ENCODE data around the gene DLL1.

DNA sequence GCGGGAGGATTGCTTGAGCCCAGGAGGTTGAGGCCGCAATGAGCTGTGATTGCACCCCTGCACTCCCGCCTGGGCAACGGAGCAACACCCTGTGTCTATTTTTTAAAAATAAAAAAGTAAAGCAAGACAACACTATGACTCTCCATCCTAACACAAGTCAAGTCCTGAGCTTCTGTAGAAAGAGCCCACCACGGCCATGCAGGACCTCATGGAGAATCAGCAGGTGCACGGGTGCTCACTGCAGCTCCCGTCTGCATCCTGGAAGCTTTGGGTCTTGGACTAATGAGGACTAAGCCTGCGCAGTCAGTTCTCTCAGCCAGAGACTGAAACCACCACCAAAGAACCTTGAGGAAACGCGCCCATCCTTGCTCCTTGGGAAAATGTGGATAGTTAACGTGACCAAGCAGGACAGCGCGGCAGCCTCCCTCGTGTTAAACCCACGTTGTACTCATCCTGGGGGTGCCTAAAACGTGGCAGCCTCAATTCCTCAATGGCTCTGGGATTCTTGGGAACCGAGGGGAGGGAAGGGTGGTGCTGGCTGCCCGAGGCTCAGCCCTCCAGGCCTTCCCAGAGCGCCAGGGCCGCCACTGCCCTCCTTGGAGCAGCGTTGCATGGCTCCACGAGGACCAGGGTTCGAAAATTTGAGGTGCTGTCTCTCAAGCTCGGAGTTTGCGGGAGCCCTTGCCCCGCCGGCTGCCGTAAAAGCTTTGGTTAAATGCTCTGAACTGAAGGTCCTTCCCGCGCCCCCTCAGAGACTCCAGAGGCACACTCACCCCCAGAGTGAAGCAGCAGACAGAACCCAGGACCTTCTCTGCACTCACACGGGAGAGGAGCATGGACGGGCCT, 29.0 kb downstream of the DLL1 start:
- TF ChIP-seq, protein P1, sequence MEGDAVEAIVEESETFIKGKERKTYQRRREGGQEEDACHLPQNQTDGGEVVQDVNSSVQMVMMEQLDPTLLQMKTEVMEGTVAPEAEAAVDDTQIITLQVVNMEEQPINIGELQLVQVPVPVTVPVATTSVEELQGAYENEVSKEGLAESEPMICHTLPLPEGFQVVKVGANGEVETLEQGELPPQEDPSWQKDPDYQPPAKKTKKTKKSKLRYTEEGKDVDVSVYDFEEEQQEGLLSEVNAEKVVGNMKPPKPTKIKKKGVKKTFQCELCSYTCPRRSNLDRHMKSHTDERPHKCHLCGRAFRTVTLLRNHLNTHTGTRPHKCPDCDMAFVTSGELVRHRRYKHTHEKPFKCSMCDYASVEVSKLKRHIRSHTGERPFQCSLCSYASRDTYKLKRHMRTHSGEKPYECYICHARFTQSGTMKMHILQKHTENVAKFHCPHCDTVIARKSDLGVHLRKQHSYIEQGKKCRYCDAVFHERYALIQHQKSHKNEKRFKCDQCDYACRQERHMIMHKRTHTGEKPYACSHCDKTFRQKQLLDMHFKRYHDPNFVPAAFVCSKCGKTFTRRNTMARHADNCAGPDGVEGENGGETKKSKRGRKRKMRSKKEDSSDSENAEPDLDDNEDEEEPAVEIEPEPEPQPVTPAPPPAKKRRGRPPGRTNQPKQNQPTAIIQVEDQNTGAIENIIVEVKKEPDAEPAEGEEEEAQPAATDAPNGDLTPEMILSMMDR (IDR thresholded peaks at IDR 0.05), result no peak
- no peak for TF ChIP-seq POLR2A (IDR thresholded peaks at IDR 0.05)
